HEK293T (cell line): ENCODE data around the gene MIGA1.

Experiments used
- BHLHE40 ChIP-seq: fragments of 450-650 bp; IDR thresholded peaks from 2 replicates; pipeline ENCODE4 v1.6.1; 2016; ENCODE audit warnings: mild to moderate bottlenecking, moderate library complexity, borderline replicate concordance
- ELF4 ChIP-seq: fragments of 450-650 bp; IDR thresholded peaks from 2 replicates; pipeline ENCODE4 v1.6.1; 2017; ENCODE audit warnings: antibody characterized with exemption
- HDGF ChIP-seq: fragments of 450-650 bp; IDR thresholded peaks from 2 replicates; pipeline ENCODE4 v1.6.1; 2017; ENCODE audit warnings: antibody characterized with exemption, borderline replicate concordance
- L3MBTL2 ChIP-seq: fragments of 450-650 bp; conservative IDR thresholded peaks from 2 replicates; pipeline ENCODE4 v1.6.1; 2016; ENCODE audit warnings: mild to moderate bottlenecking
- SUZ12 ChIP-seq: fragments of 450-650 bp; IDR thresholded peaks from 2 replicates; pipeline ENCODE4 v1.6.1; 2016; ENCODE audit warnings: mild to moderate bottlenecking

- TF ChIP-seq HDGF = no peak
- no peak for TF ChIP-seq BHLHE40
- TF ChIP-seq SUZ12 = no peak
- TF ChIP-seq ELF4 = no peak
- TF ChIP-seq L3MBTL2 = no peak
Measured at GRCh38 chr1:77872645-77873044, 93.2 kb downstream of the MIGA1 start.
